ENCODE data around the gene DDX3X.
A peak's percentile ranks its signal among the peaks of the same experiment; 100 is the strongest.
"Not testable (repeated sequence)": the region's sequence is repeated elsewhere in the genome, so short reads cannot be mapped to it uniquely, and the experiment has no call there.

DDX3X gene

DNA sequence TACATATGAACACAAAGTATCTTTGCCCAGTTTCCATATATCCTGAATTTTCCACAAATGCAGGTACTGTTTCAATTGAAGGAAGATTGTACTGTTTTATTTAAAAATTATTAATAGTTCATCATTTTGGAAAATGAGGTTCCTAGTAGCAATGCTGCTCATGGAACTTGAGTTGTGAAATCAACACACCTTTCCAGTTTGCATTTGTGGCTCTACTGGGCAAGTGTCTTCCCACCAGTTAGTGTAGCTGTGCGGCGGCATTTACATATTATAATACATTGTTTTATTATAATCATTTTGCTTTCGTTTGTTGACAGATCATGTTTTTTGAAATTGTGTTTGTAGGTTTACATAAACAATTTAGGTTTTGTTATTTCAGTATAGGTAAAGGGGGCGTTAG lies 2.0 kb upstream of the DDX3X start:
- DNase-seq = peak; percentile 50 to 68

DNA sequence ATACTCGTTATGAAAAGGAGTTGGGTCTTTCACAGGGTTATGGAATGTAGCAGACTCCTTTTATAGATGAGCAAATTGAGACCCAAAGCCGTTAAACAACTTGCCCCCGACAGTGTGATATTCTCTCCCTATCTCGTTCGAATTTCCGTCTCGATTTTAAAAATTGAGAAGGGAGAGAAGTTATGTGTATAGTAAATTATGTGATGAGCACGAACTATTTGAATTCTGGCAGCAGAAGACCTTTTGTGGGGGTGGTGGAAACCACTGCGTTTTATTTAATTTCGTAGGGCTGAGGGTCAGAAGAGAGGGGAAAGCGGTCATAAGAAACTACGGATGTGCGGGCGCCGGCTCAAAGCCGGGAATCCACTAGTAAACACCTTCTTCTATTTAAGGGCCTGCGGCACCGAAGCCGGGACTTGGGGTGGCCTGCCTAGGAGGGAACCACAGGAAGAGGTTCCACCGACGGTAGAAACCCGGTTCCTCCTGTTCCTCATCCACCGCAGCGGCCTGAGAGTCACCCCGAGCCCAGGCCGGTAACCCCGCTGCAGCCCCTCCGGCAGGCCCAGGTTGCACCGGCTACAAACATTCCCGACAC lies 1.5 kb upstream of the DDX3X start:
- DNase-seq = peak; percentile 55 to 75

DNA sequence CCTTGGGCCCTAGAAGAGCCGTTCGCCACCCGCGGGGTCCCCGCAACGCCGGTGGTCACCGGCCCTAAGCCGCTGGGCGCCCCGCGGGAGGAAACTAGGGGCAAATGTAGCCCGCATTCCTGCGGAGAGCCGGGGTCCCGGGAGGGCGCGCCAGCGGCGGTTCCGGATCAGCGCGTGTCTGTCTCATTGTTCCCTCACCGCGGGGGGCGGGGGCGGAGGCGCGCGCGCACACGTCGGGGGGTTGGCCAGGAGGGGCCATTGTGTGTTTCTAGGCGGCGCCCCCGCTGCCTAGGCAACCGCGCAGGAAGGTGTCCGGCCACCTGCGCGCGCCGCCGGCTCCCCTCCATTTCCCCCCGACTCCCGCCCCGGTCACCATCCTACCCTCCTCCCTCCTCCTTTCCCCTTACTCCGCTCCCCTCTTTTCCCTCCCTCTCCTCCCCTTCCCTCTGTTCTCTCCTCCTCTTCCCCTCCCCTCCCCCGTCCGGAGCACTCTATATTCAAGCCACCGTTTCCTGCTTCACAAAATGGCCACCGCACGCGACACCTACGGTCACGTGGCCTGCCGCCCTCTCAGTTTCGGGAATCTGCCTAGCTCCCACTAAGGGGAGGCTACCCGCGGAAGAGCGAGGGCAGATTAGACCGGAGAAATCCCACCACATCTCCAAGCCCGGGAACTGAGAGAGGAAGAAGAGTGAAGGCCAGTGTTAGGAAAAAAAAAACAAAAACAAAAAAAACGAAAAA lies 789 bp upstream of the DDX3X start:
- DNase-seq = peak; percentile 92 to 99

DNA sequence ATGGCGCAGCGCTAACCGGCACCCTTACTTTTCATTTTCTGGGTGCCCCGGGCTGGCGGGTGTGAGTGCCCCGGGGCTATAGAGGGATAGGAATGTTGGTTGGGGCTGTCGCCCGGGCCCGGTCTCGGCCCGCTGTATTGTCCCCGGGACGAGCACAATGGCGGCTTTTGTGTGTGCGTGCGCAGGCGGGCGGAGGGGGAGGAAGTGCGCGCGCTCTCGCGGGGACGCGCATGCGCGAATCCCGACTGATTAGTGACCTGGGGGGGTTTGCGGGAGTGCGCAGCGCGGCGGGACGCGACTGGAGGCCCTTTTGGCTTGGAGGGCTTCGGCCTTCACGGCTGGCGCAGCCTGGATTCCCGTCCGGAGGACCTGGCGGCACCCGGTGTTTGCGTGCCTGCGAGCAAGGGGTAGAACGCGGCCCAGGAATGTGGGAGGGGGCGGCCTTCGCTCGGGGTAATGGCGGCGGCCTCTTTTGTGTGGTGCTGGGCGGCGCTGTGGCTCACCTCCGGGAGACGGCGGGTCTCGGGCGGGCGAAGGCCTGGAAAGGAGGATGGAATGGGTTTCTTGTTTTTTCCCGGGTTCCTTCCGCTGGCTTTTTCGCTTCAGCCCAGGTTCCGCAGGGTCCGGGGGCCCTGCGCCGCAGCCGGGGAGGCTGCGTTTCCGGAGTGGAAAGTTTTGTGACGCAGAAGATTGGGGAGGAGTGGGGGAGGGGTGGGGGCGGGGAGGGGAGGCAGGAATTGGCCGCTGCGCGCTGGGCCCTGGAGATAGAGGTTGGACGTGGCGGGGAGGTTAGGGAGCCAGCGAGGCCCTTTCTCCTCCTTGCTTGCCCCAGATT lies 618 bp downstream of the DDX3X start:
- DNase-seq = peak; percentile 41 to 84

DNA sequence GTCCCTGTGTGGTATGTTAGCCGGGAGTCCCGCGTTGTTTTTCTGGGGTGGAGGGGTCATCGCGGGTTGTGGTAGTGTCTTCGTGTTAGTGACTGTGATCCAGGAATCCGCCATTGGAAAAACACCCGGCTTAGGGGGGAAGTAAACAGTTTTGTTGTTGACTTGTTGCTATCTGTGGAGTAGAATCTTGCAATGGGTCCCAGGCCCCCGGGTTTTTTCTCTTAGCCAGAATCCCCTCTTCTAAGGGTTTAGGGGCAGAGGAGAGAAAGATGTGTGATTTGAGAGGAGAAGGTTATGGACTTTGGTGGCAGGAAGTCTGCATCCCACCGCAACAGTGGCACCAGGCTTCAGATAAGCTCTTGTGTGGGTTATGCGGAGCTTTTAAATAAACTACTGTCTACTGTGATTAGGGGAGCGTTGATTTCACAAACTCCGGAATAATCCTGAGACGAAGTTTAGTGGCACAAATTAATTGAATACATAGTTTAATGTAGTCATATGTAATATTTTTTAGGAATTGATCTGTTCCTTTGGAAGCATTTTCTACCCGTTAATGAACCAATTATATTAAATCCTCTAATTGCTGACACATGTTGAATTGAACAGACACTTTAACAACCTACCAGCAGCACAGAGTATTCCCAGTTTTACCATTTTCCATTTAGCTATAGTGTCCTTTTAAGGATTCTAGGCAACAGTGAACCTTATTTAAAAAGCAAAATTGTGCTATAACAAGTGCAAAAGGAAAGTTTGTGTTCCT lies 1.4 kb downstream of the DDX3X start:
- no peak for DNase-seq

DNA sequence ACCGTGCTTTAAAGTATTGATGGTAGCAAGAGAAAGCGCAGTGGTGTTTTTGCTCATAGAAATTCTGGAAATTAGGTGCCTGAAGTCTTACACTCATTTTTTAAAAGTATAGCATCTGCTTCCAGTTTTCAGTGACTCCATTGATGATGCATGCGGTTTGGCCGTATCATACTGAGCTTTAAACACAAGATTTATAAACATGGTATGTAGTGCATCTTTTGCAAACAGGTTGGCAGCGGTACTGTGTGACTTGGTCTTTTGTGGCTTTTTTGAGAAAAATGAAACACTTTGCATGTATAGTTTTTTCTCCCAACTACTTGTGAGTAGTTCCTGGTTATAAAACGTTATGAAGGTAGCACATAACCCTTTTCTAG lies 2.0 kb downstream of the DDX3X start:
- no peak for DNase-seq

DNA sequence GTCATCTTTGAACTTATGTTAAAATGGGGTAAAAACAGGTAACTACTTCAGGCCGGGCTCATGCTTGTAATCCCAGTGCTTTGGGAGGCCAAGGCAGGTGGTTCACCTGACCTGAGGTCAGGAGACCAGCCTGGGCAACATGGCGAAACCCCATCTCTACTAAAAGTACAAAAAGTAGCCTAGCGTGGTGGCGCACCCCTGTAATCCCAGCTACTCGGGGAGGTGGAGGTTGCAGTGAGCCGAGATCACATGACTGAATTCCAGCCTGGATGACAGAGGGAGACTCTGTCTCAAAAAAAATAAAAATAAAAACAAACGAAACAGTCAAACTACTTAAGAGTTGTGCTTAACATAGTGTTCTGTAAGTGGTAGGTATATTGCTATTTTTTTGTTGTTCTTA lies 2.5 kb downstream of the DDX3X start:
- DNase-seq = no peak

DNA sequence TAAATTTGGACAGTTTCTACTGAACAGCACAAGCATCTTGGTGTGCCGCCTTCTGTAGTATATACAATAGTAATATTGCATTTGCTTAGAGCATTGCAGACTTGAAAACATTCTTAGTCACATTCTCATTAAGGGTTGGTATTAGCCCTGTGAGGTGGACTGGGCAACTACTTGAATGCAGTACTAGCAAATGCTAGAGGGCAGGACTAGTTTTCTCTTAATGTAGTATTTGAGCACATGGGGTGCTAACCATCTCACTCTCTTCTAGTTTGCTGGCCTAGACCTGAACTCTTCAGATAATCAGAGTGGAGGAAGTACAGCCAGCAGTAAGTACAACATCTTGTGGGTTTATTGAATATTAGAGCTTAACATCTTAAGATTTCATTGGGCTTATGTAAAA lies 3.2 kb downstream of the DDX3X start:
- DNase-seq = no peak

DNA sequence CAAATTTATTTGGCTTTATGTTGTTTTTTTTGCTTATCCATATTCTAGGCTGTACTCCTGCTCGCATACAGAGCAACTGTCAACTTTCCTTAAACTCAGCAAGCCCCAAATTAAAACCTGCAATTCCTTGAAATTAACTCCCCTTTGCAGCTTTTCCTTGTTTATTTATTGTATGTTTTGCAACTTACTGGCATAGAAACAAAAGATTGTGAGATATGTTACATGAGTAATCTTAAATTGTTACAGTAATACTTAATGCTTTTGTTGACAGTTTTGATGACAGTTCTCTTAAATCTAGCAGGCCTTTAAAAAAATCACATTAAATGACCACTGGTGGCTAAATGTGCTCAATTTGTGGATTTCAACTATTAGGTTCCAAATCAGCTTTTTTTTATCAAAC lies 4.5 kb downstream of the DDX3X start:
- DNase-seq = no peak

DNA sequence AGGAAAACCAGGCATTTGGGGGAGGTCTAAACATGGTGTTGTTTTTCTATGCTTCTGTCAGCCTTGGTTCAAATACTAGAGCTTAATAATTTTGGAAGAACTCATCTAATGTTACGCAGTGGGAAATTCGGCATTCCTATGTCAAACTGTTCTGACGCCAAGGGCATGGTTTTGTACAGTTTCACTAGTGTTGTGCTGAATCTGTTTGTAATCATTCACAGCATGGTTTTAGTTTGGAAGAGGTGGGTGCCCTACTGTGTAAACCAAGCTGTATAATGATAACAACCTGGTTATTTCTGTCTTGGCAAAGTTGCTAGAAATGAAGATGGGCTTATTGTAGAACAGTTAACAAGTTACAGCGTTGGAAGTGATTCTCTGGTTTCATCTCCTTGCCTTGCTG lies 5.2 kb downstream of the DDX3X start:
- no peak for DNase-seq

DNA sequence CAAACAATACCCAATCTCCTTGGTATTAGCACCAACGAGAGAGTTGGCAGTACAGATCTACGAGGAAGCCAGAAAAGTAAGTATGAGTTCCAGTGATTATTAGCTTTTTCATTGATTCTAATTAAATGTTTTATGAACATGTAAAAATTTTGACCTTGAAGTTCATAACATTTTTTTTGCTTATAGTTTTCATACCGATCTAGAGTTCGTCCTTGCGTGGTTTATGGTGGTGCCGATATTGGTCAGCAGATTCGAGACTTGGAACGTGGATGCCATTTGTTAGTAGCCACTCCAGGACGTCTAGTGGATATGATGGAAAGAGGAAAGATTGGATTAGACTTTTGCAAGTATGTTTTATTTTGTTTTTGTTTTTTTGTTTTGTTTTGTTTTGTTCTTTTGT lies 10.1 kb downstream of the DDX3X start:
- no peak for DNase-seq

DNA sequence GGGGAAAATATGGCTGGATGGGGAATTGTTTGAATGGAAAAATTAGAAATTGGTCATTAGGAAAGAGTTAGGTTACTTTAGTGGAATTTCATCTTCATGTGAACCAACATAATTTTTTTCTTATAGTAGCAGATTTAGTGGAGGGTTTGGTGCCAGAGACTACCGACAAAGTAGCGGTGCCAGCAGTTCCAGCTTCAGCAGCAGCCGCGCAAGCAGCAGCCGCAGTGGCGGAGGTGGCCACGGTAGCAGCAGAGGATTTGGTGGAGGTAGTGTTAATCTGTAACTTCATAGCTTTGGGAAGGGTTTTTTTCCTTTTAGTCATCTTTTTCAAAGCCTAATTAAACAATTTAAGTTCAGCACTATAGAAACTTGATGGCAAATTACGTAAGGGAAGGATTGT lies 13.2 kb downstream of the DDX3X start:
- no peak for DNase-seq

DNA sequence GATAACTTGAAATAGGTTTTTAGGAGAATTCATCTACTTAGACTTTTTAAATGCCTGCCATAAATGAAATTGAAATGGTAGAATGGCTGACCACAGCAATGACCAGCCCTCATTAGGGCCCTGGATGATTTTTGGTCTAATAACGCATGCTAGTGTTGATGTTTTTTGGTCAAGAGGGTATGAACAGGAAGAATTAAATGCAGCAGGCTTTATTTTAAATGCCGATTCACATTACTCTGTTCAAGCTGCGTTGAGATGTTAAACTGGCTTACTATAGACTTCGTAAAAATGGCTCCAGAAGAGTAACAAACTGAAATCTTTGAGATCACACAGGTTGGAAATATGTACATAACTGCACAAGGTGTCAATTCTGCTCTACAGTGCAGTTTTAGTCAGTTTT lies 14.6 kb downstream of the DDX3X start:
- DNase-seq = no peak

DNA sequence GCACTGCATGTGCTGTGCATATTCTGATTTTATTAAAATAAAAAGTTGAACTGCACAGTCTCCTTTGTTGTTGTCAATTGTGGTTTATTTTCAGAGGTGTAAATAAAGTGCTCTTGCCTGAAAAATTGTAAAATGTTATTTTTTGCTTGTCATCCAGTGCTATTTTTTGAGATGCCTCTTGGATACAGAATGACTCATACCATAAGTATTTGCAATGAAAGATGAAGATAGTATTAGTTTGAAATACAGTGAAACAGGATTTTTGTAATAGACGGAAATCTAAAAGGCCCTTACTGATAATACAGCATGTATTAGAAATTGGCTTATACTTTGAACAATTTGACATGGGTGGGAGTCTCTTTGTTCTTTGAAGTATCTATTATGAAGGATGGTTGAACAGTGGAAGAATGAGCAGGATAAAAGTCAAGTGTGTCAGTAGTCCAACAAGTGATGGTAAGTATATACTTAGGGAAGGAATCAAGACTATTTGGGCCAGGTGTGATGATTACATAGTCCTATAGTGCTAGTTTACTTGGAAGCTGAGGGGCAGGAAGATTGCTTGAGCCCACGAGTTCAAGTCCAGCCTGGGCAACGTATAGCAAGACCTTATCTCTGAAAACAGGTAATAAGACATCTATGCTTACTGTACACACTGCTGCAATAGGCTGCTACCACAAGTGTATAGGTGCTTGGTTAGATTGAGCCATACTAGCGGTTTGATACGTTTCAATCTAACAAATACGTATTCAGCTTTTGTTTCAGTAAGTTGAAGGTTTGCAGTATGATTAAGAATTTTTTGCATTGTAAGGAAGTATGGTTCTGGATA lies 16.4 kb downstream of the DDX3X start:
- no peak for DNase-seq

DNA sequence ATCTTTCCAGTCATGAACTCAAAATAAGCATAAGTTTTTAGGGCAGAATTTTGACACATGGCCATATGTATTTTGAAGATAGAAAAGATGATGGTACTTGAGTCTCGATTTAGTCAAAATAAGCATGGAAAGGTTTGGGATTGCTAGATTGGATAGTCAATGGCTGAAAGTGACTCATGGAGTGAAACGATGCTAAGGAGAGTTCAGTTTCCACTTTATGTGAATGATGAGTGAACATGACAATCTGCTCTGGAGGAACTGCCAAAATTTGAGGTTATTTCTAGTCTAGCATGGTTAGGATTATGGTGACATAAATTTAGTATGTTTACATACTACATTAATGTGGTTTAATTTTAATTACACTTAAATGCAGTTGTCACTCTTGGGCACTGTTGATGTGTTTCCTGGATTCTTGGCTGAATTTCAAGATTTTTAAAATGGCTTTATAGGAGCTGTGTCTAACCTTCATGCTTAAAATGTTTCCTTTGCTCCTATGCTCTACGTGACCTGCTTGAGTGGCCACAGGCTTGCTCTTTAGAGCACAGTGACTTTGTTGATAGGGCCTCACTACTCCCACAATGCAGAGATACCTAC lies 17.1 kb downstream of the DDX3X start:
- no peak for DNase-seq

DNA sequence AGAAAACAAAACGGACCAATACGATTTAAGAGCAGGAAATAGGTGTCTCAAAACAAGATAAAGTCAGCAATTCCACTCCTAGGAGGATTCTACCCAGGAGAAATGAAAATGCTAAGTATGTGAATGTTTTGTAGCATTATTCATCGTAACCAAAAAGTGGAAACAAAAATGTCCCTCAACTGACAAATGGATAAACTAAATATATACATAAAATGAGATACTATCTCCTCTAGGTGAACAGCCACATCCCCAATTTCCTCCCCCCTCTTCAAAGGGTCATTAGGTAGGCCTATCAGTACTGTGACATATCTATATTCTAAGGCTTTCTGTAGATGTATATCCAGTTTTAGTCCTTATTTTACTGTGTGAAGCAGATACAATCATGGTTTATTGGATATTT lies 18.0 kb downstream of the DDX3X start:
- DNase-seq = no peak

DNA sequence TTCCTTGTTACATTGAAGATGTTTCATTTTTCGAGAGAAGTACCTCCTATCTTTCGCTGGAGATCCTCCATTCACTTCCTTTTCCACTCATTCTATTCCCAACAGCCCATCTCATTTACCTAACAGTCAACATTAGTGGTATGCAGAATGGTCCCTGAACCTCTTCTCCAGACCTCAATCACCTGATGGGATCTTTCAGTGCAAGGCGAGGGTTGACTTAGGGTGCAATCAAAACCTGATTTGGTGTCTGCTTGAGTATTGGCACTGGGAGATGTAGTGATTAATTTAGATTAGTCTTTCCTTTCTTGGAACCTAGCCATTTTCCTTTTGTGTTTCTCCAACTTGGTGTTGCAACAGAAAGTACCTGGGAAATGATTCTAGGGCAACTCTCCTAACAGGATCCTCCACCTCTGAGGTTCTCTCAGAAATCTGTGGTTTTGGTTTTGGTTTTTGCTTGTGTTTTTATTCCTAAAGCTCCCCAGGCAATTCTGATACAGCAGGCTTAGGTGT lies 18.4 kb downstream of the DDX3X start:
- DNase-seq = peak; percentile 20 to 49

DNA sequence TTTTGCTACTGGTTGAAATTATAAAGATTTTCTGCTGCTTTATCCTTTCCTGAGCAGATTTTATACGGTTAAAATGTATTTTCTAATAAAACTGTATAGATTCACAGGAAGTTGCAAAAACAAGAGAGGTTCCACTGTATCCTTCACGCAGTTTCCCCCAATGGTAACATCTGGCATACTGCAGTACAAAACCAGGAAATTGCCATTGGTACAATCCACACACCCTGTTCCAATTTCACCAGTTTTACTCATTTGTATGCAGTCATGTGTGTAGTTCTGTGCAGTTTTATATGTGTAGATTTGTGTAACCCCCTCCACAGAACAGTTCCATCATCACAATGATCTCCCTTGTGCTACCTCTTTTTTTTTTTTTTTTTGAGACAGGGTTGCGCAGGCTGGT lies 20.0 kb downstream of the DDX3X start:
- DNase-seq = no peak

DNA sequence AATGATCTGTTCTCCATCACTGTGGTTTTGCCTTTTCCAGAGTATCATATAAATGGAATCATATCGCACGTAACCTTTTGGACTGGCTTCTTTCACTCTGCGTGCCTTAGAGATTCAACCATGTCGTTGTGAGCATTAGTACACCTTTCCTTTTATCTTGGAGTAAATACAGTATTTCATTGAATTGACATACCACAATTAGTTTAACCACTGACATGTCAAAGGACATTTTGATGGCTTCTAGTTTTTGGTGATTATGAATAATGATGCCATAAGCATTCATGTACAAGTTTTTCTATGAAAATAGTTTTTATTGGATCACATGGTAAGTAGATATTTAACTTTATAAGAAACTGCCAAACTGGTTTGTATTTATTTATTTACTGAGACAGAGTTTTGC lies 35.2 kb downstream of the DDX3X start:
- no peak for DNase-seq

DNA sequence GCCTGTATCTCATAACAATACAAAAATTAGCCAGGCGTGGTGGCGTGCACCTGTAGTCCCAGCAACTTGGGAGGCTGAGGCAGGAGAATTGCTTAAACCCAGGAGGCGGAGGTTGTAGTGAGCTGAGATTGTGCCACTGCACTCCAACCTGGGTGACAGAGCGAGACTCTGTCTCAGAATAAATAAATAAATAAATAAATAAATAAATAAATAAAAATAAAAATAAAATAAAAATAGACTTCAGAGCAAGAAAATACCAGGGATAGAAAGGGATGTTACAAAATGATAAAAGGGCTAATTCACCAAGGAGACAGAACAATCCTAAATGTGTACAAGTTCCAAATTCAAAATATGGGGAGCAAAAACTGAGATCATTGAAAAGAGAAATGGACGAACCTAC lies 37.6 kb downstream of the DDX3X start:
- DNase-seq = not testable (repeated sequence)

DNA sequence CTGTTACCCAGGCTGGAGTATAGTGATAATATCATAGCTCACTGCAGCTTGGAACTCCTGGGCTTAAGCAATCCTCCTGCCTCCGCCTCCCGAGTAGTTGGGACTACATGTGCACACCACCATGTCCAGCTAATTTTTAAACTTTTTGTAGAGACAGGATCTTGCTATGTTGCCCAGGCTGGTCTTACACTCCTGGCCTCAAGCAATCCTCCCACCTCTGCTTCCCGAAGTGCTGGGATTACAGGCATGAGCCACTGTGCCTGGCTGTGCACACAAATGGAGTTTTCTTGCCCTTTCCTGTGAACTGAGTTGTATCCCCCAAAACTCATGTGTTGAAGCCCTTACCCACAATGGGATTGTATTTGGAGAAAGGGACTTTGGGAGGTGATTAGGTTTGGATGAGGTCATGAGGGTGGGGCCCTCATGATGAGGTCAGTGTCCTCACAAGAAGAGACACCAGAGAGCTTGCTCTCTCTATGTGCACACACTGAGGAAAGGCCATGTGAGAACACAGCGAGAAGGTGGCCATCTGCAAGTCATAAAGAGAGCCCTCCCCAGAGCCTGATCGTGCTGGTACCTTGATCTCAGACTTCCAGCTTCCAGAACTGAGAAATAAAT lies 40.1 kb downstream of the DDX3X start:
- DNase-seq = no peak

Data from NCI-H526 (cell line).